HepG2 (cell line): ENCODE data around the gene GGNBP2. TPM values are rescaled to one million over a fixed set of nuclear protein-coding genes. Genes with fewer than 3 reads are reported as not detected.

Source experiments
- ATAC-seq: fragments of 200-7000 bp; cut with Tn5 transposase; 3 replicates; pipeline ENCODE4 v1.9.1; 2020; ENCODE audit warnings: mild to moderate bottlenecking, moderate library complexity
- BruUV-seq: library from RNA; stranded (reverse); fragments of 400-500 nt; replicated peaks from 2 replicates; lab custom pipeline; 2021; lab: Mats Ljungman, UMichigan
- CTCF ChIA-PET: fragments of 300-600 bp; formaldehyde crosslinking; extraction: SDS; loops from one replicate; lab custom pipeline; 2021; ENCODE audit warnings: low total read pairs, inconsistent platforms, low intra/inter-chr PET ratio; lab: Yijun Ruan, JAX
- POLR2A ChIA-PET: fragments of 350-600 bp; sonication (Branson Sonifier 250); formaldehyde crosslinking; loops from one replicate; lab custom pipeline; 2020; ENCODE audit warnings: antibody characterized with exemption, inconsistent platforms; lab: Yijun Ruan, JAX
- DNase-seq: peaks from one replicate; pipeline ENCODE4 v3.0.0-alpha.2; 2015; ENCODE audit warnings: low spot score
- FAIRE-seq: peaks from 3 replicates; lab custom pipeline; 2011; peaks lifted over from hg19 to GRCh38; lab: Jason Lieb, UNC
- H2AFZ ChIP-seq: one replicate; pipeline ENCODE4 v1.6.1; 2011; ENCODE audit warnings: low read length, inconsistent platforms
- H3K27ac ChIP-seq: fragments of 300-600 bp; 3 replicates; pipeline ENCODE4 v1.8.0; 2011; ENCODE audit warnings: mixed run types, mild to moderate bottlenecking, mixed read lengths, low read length, inconsistent platforms; ENCODE audit not compliant: insufficient read depth; ENCODE audit errors: extremely low read length
- H3K27me3 ChIP-seq, 2 experiments: fragments of 200-600 bp in 1 of 2; 2 replicates in 1 of 2; 3 replicates in 1 of 2; pipeline versions ENCODE4 v1.6.0 to v1.8.0; 2011; ENCODE audit warnings: low read length in 2 of 2, mild to moderate bottlenecking in 2 of 2, moderate library complexity in 2 of 2, inconsistent platforms in 1 of 2; ENCODE audit not compliant: insufficient read depth in 2 of 2, control insufficient read depth in 1 of 2
- H3K36me3 ChIP-seq, 2 experiments: fragments of 200-600 bp in 1 of 2; replicated peaks in 1 of 2; 2 replicates in 1 of 2; 3 replicates in 1 of 2; pipeline versions ENCODE4 v1.5.1 to v1.8.0; 2011; ENCODE audit warnings: low read length in 2 of 2, inconsistent platforms in 1 of 2; ENCODE audit not compliant: insufficient read depth in 2 of 2, control insufficient read depth in 1 of 2
- H3K4me1 ChIP-seq: 2 replicates; pipeline ENCODE4 v1.5.1; 2012; ENCODE audit warnings: low read length, inconsistent platforms; ENCODE audit not compliant: insufficient read depth
- H3K4me2 ChIP-seq: 2 replicates; pipeline ENCODE4 v1.6.0; 2011; ENCODE audit warnings: low read depth, low read length, inconsistent platforms
- H3K4me3 ChIP-seq, 3 experiments: fragments of 200-600 bp in 1 of 3; sonication (generic), shearing (Covaris generic) in 1 of 3; replicated peaks in 1 of 3; 2 replicates each; pipeline ENCODE4 v1.5.1; 2011 to 2016; ENCODE audit warnings: low read length in 3 of 3, inconsistent platforms in 2 of 3, low read depth in 2 of 3, mild to moderate bottlenecking in 2 of 3, control low read depth in 1 of 3, mixed read lengths in 1 of 3; ENCODE audit not compliant: insufficient read depth in 1 of 3
- H3K79me2 ChIP-seq: one replicate; pipeline ENCODE4 v1.6.1; 2011; ENCODE audit warnings: low read length, inconsistent platforms; ENCODE audit not compliant: insufficient read depth
- H3K9ac ChIP-seq: 2 replicates; pipeline ENCODE4 v1.6.0; 2011; ENCODE audit warnings: mild to moderate bottlenecking, low read depth, low read length, inconsistent platforms; ENCODE audit not compliant: insufficient read depth
- H3K9me3 ChIP-seq: 2 replicates; pipeline ENCODE4 v1.5.1; 2012; ENCODE audit warnings: mild to moderate bottlenecking, low read length
- H4K20me1 ChIP-seq: 2 replicates; pipeline ENCODE4 v1.6.0; 2011; ENCODE audit warnings: inconsistent platforms, mild to moderate bottlenecking, low read length, moderate library complexity; ENCODE audit not compliant: insufficient read depth
- CAMTA2 ChIP-seq: sonication (generic); formaldehyde crosslinking; IDR thresholded peaks from 2 replicates; pipeline ENCODE4 v1.4.0; 2020; ENCODE audit warnings: mild to moderate bottlenecking, missing genetic modification reagents, borderline replicate concordance
- HOXA5 ChIP-seq: sonication (generic); formaldehyde crosslinking; IDR thresholded peaks from 2 replicates; pipeline ENCODE4 v1.4.0; 2020; ENCODE audit warnings: missing genetic modification reagents
- KDM1A ChIP-seq: IDR thresholded peaks from 2 replicates; pipeline ENCODE4 v1.6.1; 2016; ENCODE audit warnings: missing compliant biosample characterization
- KDM2A ChIP-seq: sonication (generic); formaldehyde crosslinking; IDR thresholded peaks from 2 replicates; pipeline ENCODE4 v1.4.0; 2020; ENCODE audit warnings: low read depth, missing genetic modification reagents, borderline replicate concordance
- KMT2A ChIP-seq: sonication (generic); formaldehyde crosslinking; IDR thresholded peaks from 2 replicates; pipeline ENCODE4 v1.4.0; 2020; ENCODE audit warnings: missing genetic modification reagents
- NFATC3 ChIP-seq: sonication (generic); formaldehyde crosslinking; IDR thresholded peaks from 2 replicates; pipeline ENCODE4 v1.5.1; 2020; ENCODE audit warnings: mild to moderate bottlenecking, missing genetic modification reagents
- ONECUT2 ChIP-seq: sonication (generic); formaldehyde crosslinking; IDR thresholded peaks from 2 replicates; pipeline ENCODE4 v1.4.0; 2020; ENCODE audit warnings: missing genetic modification reagents
- POLR2AphosphoS2 ChIP-seq: IDR thresholded peaks from 2 replicates; pipeline ENCODE4 v1.6.1; 2011; ENCODE audit warnings: low read depth, low read length, improper control_type of control experiment
- RBM39 ChIP-seq: fragments of 200-400 bp; formaldehyde crosslinking; IDR thresholded peaks from one replicate; pipeline ENCODE4 v1.6.1; 2018; ENCODE audit warnings: antibody characterized with exemption, mild to moderate bottlenecking, low read depth, low read length; ENCODE audit not compliant: poor library complexity, severe bottlenecking
- RCOR2 ChIP-seq: IDR thresholded peaks from 2 replicates; pipeline ENCODE4 v1.6.1; 2016; ENCODE audit warnings: missing biosample characterization, missing genetic modification reagents
- RFX3 ChIP-seq: IDR thresholded peaks from 2 replicates; pipeline ENCODE4 v1.6.1; 2016; ENCODE audit warnings: missing biosample characterization, missing genetic modification reagents
- TCF7 ChIP-seq: sonication (generic); IDR thresholded peaks from 2 replicates; pipeline ENCODE4 v1.6.1; 2016; ENCODE audit warnings: antibody characterized with exemption, low read depth
- ZFP36L1 ChIP-seq: sonication (generic); formaldehyde crosslinking; IDR thresholded peaks from 2 replicates; pipeline ENCODE4 v1.8.0; 2022; ENCODE audit warnings: mild to moderate bottlenecking, missing genetic modification reagents, moderate library complexity
- ZNF33A ChIP-seq: sonication (generic); formaldehyde crosslinking; IDR thresholded peaks from 2 replicates; pipeline ENCODE4 v1.5.1; 2020; ENCODE audit warnings: missing genetic modification reagents, mild to moderate bottlenecking, moderate library complexity, borderline replicate concordance
- ZNF441 ChIP-seq: sonication (generic); formaldehyde crosslinking; IDR thresholded peaks from 2 replicates; pipeline ENCODE4 v1.7.0; 2021; ENCODE audit warnings: missing genetic modification reagents, borderline replicate concordance
- ZNF468 ChIP-seq: sonication (generic); formaldehyde crosslinking; IDR thresholded peaks from 2 replicates; pipeline ENCODE4 v1.8.0; 2022; ENCODE audit warnings: mild to moderate bottlenecking, moderate library complexity, missing genetic modification reagents
- ZNF616 ChIP-seq: sonication (generic); formaldehyde crosslinking; IDR thresholded peaks from 2 replicates; pipeline ENCODE4 v1.5.0; 2020; ENCODE audit warnings: low read depth, mild to moderate bottlenecking, missing genetic modification reagents
- ZNF713 ChIP-seq: sonication (generic); formaldehyde crosslinking; IDR thresholded peaks from 2 replicates; pipeline ENCODE4 v1.4.0; 2020; ENCODE audit warnings: mild to moderate bottlenecking, missing genetic modification reagents
- ZNF83 ChIP-seq: sonication (generic); formaldehyde crosslinking; IDR thresholded peaks from 2 replicates; pipeline ENCODE4 v1.4.0; 2020; ENCODE audit warnings: missing genetic modification reagents, mild to moderate bottlenecking, borderline replicate concordance
- WGBS: methylation state at CpG from one replicate; pipeline ENCODE4 v1.1.6; 2017; ENCODE audit warnings: low lambda C conversion rate; 5-methylcytosine and 5-hydroxymethylcytosine counted together
- in situ Hi-C: cut with HindIII; loops from 2 replicates; pipeline ENCODE4 v1.10.0; 2017; ENCODE audit warnings: low pct_unique_long_range_greater_than_20kb; ENCODE audit not compliant: extremely low pct_ligation_motif_present
- intact Hi-C: fragments of 100-400 bp; cut with micrococcal nuclease; formaldehyde crosslinking; loops from one replicate; pipeline ENCODE4 v1.10.0; 2022; ENCODE audit not compliant: unreplicated experiment
- polyA plus RNA-seq, 8 experiments: library from polyadenylated mRNA; depleted of rRNA in 3 of 8; stranded (reverse) in 7 of 8; unstranded in 1 of 8; fragments of >200 nt; fragmentation: Illumina TruSeq in 4 of 8; extraction: Trizol in 4 of 8; gene quantifications; 2 replicates each; pipeline versions ENCODE4 v1.2.1 to v1.2.3, GENCODE V29; 2011 to 2016; ENCODE audit warnings: low read depth in 4 of 8, missing spikeins in 1 of 8, mixed read lengths in 1 of 8; ENCODE audit not compliant: insufficient read depth in 1 of 8
- total RNA-seq, 5 experiments: library from RNA; depleted of rRNA; stranded (reverse); fragments of >200 nt; fragmentation: Illumina TruSeq; extraction: Trizol; gene quantifications; 2 replicates each; pipeline ENCODE4 v1.2.3, GENCODE V29; 2016; ENCODE audit warnings: low read depth in 1 of 5
- TF ChIP-seq, protein P1 (sequence below): IDR thresholded peaks from 2 replicates; pipeline ENCODE4 v1.6.1; 2016; ENCODE audit warnings: mild to moderate bottlenecking, missing biosample characterization, missing genetic modification reagents
- TF ChIP-seq, protein P2 (sequence below), 2 experiments: sonication (generic) in 1 of 2; formaldehyde crosslinking in 1 of 2; IDR thresholded peaks; 2 replicates each; pipeline versions ENCODE4 v1.5.1 to v1.6.1; 2011 to 2020; ENCODE audit warnings: borderline replicate concordance in 1 of 2, low read depth in 1 of 2, low read length in 1 of 2, mild to moderate bottlenecking in 1 of 2, missing genetic modification reagents in 1 of 2, moderate library complexity in 1 of 2

The GGNBP2 gene
- total and polyA plus RNA-seq, 2 of the 13 experiments (the other 11 are each of a cell fraction or from before 2014, with no cell fraction given): 53.3 to 84.2 TPM

GRCh38 chr17:36534840-36535668 is 9.7 kb upstream of the GGNBP2 start, which contains the start of the genes MYO19 and PIGW (continued):
- TF ChIP-seq, protein P1, sequence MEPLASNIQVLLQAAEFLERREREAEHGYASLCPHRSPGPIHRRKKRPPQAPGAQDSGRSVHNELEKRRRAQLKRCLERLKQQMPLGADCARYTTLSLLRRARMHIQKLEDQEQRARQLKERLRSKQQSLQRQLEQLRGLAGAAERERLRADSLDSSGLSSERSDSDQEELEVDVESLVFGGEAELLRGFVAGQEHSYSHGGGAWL (CRISPR knock-in tag): peak; percentile 89
- peak; percentile 71; the same call in 1 of the 2 replicates for TF ChIP-seq POLR2AphosphoS2
- peak; percentile 72; the same call in 1 of the 2 replicates for TF ChIP-seq ZNF616 (CRISPR knock-in tag)
- peak; percentile 10 for TF ChIP-seq RBM39
- TF ChIP-seq RFX3 (CRISPR knock-in tag): no peak
- no peak; the same call in 1 of the 2 replicates for TF ChIP-seq ZNF83 (CRISPR knock-in tag)
- TF ChIP-seq, all 625 proteins: peak for 324

DNA sequence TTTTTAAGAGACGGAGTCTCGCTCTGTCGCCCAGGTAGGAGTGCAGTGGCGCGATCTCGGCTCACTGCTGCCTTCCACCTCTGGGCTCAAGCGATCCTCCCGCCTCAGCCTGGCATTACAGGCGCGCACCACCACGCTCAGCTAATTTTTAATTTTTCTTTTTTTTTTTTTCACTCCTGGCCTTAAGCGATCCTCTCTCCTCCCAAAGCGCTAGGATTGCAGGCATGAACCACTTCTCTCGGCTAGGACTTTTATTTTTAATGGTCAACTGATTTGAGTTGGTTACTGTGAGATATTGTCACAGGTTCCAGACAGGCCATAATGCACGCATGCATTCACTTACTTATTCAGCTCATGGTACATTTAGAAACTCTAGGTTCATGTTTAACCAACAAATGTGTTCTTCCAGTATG is 9.0 kb upstream of the GGNBP2 start:
- 2% methylated on average over 14 of the region's 15 CpGs for WGBS
- TF ChIP-seq, protein P2, sequence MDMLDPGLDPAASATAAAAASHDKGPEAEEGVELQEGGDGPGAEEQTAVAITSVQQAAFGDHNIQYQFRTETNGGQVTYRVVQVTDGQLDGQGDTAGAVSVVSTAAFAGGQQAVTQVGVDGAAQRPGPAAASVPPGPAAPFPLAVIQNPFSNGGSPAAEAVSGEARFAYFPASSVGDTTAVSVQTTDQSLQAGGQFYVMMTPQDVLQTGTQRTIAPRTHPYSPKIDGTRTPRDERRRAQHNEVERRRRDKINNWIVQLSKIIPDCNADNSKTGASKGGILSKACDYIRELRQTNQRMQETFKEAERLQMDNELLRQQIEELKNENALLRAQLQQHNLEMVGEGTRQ (IDR thresholded peaks at IDR 0.05; ENCODE audit: low read depth, low read length): no peak
- TF ChIP-seq, protein P2 (CRISPR knock-in tag; IDR thresholded peaks at IDR 0.05; ENCODE audit: borderline replicate concordance): no peak
- TF ChIP-seq KDM2A (CRISPR knock-in tag): no peak
- no peak for TF ChIP-seq ZNF468
- no peak for TF ChIP-seq TCF7
- no peak for TF ChIP-seq ONECUT2 (CRISPR knock-in tag)
- peak; percentile 42; the same call in 1 of the 2 replicates for TF ChIP-seq RCOR2 (CRISPR knock-in tag)
- no peak for TF ChIP-seq CAMTA2
- TF ChIP-seq KMT2A (CRISPR knock-in tag): peak; percentile 14; the same call in 1 of the 2 replicates
- 0 out of 2 replicates have a peak, but pooled peaks have one; percentile 1 for TF ChIP-seq ZNF33A
- no peak for TF ChIP-seq NFATC3 (CRISPR knock-in tag)
- peak; percentile 88; the same call in 1 of the 2 replicates for TF ChIP-seq ZNF441 (CRISPR knock-in tag)
- peak; percentile 69; the same call in 1 of the 2 replicates for TF ChIP-seq KDM1A
- TF ChIP-seq ZNF713 (CRISPR knock-in tag): no peak
- 0 out of 2 replicates have a peak, but pooled peaks have one; percentile 1 for TF ChIP-seq HOXA5 (CRISPR knock-in tag)
- no peak for TF ChIP-seq ZFP36L1 (CRISPR knock-in tag)

More for the DNA sequence above, 9.0 kb upstream of the GGNBP2 start:
- H2AFZ ChIP-seq: no peak overlapping the region
- BruUV-seq: TSS peak; percentile 71
- peak overlapping the region; percentile 98 for H3K27ac ChIP-seq
- peak overlapping the region; percentile 68 to 78 (median 76) for H3K4me3 ChIP-seq
- H3K4me2 ChIP-seq: peak overlapping the region; percentile 79
- H3K27me3 ChIP-seq: no peaks in the 10 kb centered on the region; a peak in 1 of 5 replicates
- ATAC-seq (no peak; the same call in 2 of the 3 replicates), FAIRE-seq (no peak), DNase-seq (no peak)
- H3K79me2 ChIP-seq: peaks cover 21% of the 10 kb centered on the region
- peaks cover 38% of the 10 kb centered on the region for H3K4me1 ChIP-seq
- H3K36me3 ChIP-seq: peaks cover 9 to 27% of the 10 kb centered on the region in 2 experiments; a peak in 4 of 5 replicates
- H4K20me1 ChIP-seq: no peaks in the 10 kb centered on the region
- POLR2A ChIA-PET: interaction anchor here (1.0 to 3.0 kb wide), 6 partner anchors 9 to 66 kb away, joined by 3 to 107 read pairs (median 4); partner anchors contain the start of genes DHRS11, GGNBP2 and MRM1
- intact Hi-C loops: no loop called here
- CTCF ChIA-PET: no interaction called here
- peak overlapping the region; percentile 95 for H3K9ac ChIP-seq
- no peaks in the 10 kb centered on the region for H3K9me3 ChIP-seq
- in situ Hi-C loops: no loop called here
